Measurements from ENCODE around the gene RNASEH2C.
"Not testable (repeated sequence)": the region's sequence is repeated elsewhere in the genome, so short reads cannot be mapped to it uniquely, and the experiment has no call there.

Gene RNASEH2C

DNA sequence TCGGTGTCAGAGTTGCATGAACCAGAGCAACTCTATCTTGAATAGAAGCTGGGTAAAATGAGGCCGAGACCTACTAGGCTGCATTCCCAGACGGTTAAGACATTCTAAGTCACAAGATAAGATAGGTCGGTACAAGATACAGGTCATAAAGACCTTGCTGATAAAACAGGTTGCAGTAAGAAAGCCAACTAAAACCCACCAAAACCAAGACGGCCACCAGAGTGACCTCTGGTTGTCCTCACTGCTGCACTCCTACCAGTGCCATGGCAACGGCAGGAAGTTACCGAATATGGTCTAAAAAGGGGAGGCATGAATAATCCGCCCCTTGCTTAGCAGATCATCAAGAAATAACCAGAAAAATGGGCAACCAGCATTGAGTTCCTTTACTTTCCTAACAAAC, 10.9 kb downstream of the RNASEH2C start:
- peaks cover 27% of the 10 kb centered on the region for H3K4me1 Mint-ChIP-seq
- H3K36me3 Mint-ChIP-seq, result peaks cover 37% of the 10 kb centered on the region
- DNase-seq (ENCODE audit: low spot score in 2 of 2) (no peak), ATAC-seq (no peak)
- no peak overlapping the region for H3K27ac Mint-ChIP-seq
- no peak overlapping the region for H3K4me3 Mint-ChIP-seq
- H3K9me3 Mint-ChIP-seq, result no peaks in the 10 kb centered on the region

DNA sequence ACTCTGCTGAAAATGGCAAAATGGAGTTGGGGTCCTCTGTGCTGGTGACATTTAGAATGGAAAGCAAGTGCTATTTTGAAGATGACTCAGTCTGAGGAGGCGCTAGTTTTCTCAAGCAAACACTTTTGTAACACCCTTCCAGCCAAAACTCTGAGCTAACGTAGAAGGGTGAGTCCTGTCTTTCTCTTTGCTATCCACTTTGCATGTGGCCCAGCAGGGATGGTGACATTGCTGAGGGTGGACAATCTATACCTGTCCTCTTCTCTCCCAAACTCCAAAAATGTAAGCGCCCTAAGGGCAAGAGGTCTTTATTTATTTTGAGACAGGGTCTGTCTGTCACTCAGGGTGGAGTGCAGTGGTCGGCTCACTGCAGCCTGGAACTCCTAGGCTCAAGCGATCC, 12.1 kb downstream of the RNASEH2C start:
- ATAC-seq, result no peak
- peaks cover 25% of the 10 kb centered on the region for H3K36me3 Mint-ChIP-seq
- peaks cover 19% of the 10 kb centered on the region for H3K4me1 Mint-ChIP-seq
- no peaks in the 10 kb centered on the region for H3K9me3 Mint-ChIP-seq
- DNase-seq (ENCODE audit: low spot score in 2 of 2), result no peak
- no peak overlapping the region for H3K27ac Mint-ChIP-seq
- no peak overlapping the region for H3K4me3 Mint-ChIP-seq

DNA sequence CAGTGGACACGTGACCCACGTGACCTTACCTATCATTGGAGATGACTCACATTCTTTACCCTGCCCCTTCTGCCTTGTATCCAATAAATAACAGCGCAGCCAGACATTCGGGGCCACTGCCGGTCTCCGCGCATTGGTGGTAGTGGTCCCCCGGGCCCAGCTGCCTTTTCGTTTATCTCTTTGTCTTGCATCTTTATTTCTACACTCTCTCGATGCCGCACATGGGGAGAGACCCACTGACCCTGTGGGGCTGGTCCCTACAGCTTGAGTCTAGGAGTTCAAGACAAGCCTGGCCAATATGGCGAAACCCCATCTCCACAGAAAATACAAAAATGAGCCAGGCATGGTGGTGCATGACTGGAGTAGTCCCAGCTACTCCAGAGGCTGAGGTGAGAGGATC, 13.6 kb downstream of the RNASEH2C start:
- ATAC-seq; H3K9me3 Mint-ChIP-seq; DNase-seq (ENCODE audit: low spot score in 2 of 2): not testable (repeated sequence)
- peaks cover 11% of the 10 kb centered on the region for H3K36me3 Mint-ChIP-seq
- peak overlapping the region; percentile 56 for H3K27ac Mint-ChIP-seq
- peaks cover 11% of the 10 kb centered on the region for H3K4me1 Mint-ChIP-seq
- H3K4me3 Mint-ChIP-seq, result peak overlapping the region; percentile 44

- ATAC-seq, H3K4me1 Mint-ChIP-seq, H3K36me3 Mint-ChIP-seq, H3K9me3 Mint-ChIP-seq: not testable (repeated sequence)
- DNase-seq (ENCODE audit: low spot score in 2 of 2), result peak; percentile 61 to 87
- peak overlapping the region; percentile 56 for H3K27ac Mint-ChIP-seq
- H3K4me3 Mint-ChIP-seq, result peak overlapping the region; percentile 44
Measured at GRCh38 chr11:65706303-65706763, 14.3 kb downstream of the RNASEH2C start.

GRCh38 chr11:65703846-65704245, 16.8 kb downstream of the RNASEH2C start:
- Mint-ChIP-seq H3K4me1 (peaks cover 7% of the 10 kb centered on the region), H3K36me3 (peaks cover 5% of the 10 kb centered on the region), H3K27ac (no peak overlapping the region), H3K9me3 (no peaks in the 10 kb centered on the region), H3K4me3 (no peak overlapping the region)
- DNase-seq (ENCODE audit: low spot score in 2 of 2) (no peak), ATAC-seq (no peak)

DNA sequence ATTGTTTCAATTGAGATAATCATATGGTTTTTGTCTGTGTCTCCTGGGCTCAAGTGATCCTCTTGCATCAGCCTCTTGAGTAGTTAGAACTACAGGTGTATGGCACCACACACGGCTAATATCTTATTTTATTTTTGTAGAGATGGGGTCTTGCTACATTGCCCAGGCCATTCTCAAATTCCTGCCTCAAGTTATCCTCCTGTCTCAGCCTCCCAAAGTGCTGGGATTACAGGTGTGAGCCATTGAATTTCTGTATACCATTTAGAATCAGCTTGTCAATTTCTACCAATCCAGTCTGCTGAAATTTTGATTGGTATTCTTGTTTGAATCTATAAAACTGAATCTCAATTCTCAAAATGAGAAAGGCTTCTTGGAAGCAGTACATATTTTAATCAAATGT, 18.9 kb downstream of the RNASEH2C start:
- Mint-ChIP-seq H3K4me3 (no peak overlapping the region), H3K4me1 (peaks cover under 1% of the 10 kb centered on the region), H3K27ac (no peak overlapping the region), H3K9me3 (no peaks in the 10 kb centered on the region), H3K36me3 (peaks cover 5% of the 10 kb centered on the region)
- no peak for DNase-seq (ENCODE audit: low spot score in 2 of 2)
- ATAC-seq, result no peak

DNA sequence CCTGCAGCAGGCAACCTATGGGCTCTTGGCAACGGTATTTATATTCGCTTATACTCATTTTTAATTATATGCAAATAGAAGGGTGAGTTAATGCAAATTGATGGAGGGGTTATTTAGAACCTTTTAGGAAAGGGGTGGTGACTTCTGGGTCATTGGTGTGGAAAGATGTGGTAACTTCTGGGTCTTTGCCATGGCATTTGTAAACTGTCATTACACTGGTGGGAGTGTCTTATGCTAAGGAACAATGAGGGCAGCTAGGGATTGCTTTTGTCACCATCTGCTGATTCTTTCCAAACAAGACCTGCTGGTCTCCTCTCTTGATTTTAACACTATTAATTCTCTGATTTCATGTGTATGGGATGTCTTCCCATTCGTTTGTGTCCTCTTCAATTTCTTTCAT, 20.2 kb downstream of the RNASEH2C start:
- H3K4me3 Mint-ChIP-seq, result no peak overlapping the region
- ATAC-seq (no peak), DNase-seq (ENCODE audit: low spot score in 2 of 2) (no peak)
- no peaks in the 10 kb centered on the region for H3K36me3 Mint-ChIP-seq
- H3K4me1 Mint-ChIP-seq, result no peaks in the 10 kb centered on the region
- no peak overlapping the region for H3K27ac Mint-ChIP-seq
- no peaks in the 10 kb centered on the region for H3K9me3 Mint-ChIP-seq

DNA sequence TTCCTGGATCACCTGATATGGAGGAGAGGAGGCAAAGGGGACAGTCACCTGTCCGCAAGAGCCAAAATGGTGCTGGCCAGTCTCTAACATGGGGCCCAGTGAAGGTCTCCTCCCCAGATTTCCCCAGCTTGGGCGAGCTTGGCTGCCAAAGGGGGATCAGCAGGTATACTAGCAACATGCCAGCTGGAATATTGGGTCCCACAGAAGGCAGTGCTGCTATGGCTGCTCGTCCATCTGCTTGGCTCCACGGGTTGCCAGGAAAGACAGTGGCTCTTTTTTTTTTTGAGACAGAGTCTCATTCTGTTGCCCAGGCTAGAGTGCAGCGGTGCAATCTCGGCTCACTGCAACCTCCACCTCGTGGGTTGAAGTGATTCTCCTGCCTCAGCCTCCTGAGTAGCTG, 21.3 kb downstream of the RNASEH2C start:
- Mint-ChIP-seq H3K27ac (no peak overlapping the region), H3K4me3 (no peak overlapping the region), H3K9me3 (no peaks in the 10 kb centered on the region), H3K36me3 (no peaks in the 10 kb centered on the region), H3K4me1 (no peaks in the 10 kb centered on the region)
- DNase-seq (ENCODE audit: low spot score in 2 of 2) (no peak), ATAC-seq (no peak)

DNA sequence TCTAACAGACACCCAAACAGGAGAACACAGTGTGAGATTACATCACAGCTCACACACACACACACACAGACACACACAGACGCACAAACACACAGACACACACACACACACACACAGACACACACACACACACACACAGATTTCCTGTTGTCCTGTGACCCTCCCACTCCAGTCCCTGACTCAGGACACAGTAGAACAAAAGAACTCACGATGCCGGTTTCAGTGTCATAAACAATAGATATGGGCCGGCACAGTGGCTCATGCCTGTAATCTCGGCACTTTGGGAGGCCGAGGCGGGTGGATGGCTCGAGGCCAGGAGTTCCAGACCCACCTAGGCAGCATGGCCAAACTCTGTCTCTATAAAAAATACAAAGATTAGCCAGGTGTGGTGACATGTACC, 22.4 kb downstream of the RNASEH2C start:
- Mint-ChIP-seq H3K4me3 (no peak overlapping the region), H3K27ac (no peak overlapping the region), H3K9me3 (no peaks in the 10 kb centered on the region), H3K4me1 (no peaks in the 10 kb centered on the region), H3K36me3 (no peaks in the 10 kb centered on the region)
- no peak for DNase-seq (ENCODE audit: low spot score in 2 of 2)
- no peak for ATAC-seq

GRCh38 chr11:65696802-65697552, 23.6 kb downstream of the RNASEH2C start:
- H3K27ac Mint-ChIP-seq, result no peak overlapping the region
- H3K9me3 Mint-ChIP-seq, result no peaks in the 10 kb centered on the region
- H3K4me1 Mint-ChIP-seq, result no peaks in the 10 kb centered on the region
- no peak overlapping the region for H3K4me3 Mint-ChIP-seq
- no peak for DNase-seq (ENCODE audit: low spot score in 2 of 2)
- no peaks in the 10 kb centered on the region for H3K36me3 Mint-ChIP-seq
- no peak for ATAC-seq

GRCh38 chr11:65695459-65696241, 24.9 kb downstream of the RNASEH2C start:
- Mint-ChIP-seq H3K4me3 (no peak overlapping the region), H3K27ac (no peak overlapping the region), H3K4me1 (no peaks in the 10 kb centered on the region), H3K9me3 (no peaks in the 10 kb centered on the region), H3K36me3 (no peaks in the 10 kb centered on the region)
- DNase-seq (ENCODE audit: low spot score in 2 of 2) (no peak), ATAC-seq (no peak)

- Mint-ChIP-seq H3K36me3 (no peaks in the 10 kb centered on the region), H3K27ac (no peak overlapping the region), H3K4me3 (no peak overlapping the region), H3K9me3 (no peaks in the 10 kb centered on the region), H3K4me1 (no peaks in the 10 kb centered on the region)
- ATAC-seq, result no peak
- no peak for DNase-seq (ENCODE audit: low spot score in 2 of 2)
Measured at GRCh38 chr11:65692367-65692766, 28.2 kb downstream of the RNASEH2C start.

GRCh38 chr11:65691847-65692246, 28.8 kb downstream of the RNASEH2C start:
- not testable (repeated sequence) for H3K36me3 Mint-ChIP-seq

DNA sequence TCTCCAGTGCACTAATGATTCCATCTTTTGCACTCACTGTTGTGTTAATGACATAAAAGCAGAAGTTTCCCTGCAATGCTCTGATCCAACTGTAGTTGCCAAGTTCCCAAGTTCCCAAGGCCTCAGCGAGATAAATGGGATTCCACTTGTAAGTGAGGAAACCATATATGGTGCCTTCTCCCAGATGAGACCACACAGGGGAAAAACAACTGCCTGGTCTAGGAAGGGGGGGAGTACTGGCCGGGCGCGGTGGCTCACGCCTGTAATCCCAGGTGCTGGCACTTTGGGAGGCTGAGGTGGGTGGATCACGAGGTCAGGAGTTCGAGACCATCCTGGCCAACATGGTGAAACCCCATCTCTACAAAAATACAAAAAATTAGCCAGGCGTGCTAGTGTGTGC, 34.6 kb downstream of the RNASEH2C start:
- no peak for DNase-seq (ENCODE audit: low spot score in 2 of 2)
- ATAC-seq, result no peak
- Mint-ChIP-seq H3K27ac (no peak overlapping the region), H3K36me3 (no peaks in the 10 kb centered on the region), H3K9me3 (no peaks in the 10 kb centered on the region), H3K4me1 (no peaks in the 10 kb centered on the region), H3K4me3 (no peak overlapping the region)

More at GRCh38 chr11:65691847-65692246, 28.8 kb downstream of the RNASEH2C start:
- H3K9me3 Mint-ChIP-seq; H3K4me1 Mint-ChIP-seq; H3K27ac Mint-ChIP-seq; DNase-seq (ENCODE audit: low spot score in 2 of 2); H3K4me3 Mint-ChIP-seq; ATAC-seq: not testable (repeated sequence)

DNA sequence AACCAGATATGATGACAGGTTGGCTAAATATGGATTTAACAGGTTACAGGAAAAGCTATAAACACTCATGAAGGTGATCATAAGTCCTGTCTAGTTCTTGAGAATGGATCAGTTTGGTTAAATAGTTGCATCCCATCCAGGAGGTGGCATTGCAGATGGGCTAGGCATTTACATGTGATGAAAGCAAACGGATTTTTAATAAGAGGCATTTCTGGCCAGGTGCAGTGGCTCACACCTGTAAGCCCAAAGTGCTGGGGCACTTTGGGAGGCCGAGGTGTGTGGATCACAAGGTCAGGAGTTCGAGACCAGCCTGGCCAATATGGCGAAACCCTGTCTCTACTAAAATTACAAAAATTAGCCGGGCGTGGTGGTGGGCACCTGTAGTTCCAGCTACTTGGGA, 37.1 kb downstream of the RNASEH2C start:
- H3K9me3 Mint-ChIP-seq; ATAC-seq; H3K4me3 Mint-ChIP-seq; H3K27ac Mint-ChIP-seq; H3K4me1 Mint-ChIP-seq; DNase-seq (ENCODE audit: low spot score in 2 of 2); H3K36me3 Mint-ChIP-seq: not testable (repeated sequence)

GRCh38 chr11:65680192-65680743, 40.3 kb downstream of the RNASEH2C start:
- Mint-ChIP-seq H3K9me3 (no peaks in the 10 kb centered on the region), H3K4me1 (no peaks in the 10 kb centered on the region), H3K4me3 (no peak overlapping the region), H3K36me3 (no peaks in the 10 kb centered on the region), H3K27ac (no peak overlapping the region)
- DNase-seq (ENCODE audit: low spot score in 2 of 2), result no peak
- ATAC-seq, result no peak
